NCI-H146 (cell line): ENCODE results near the gene ENAH.

ENCODE experiments used
- DNase-seq: peaks from one replicate; lab custom pipeline; 2025; lab: John Stamatoyannopoulos, UW

ENAH gene

GRCh38 chr1:225556694-225557093, 96.2 kb downstream of the ENAH start:
- no peak for DNase-seq

- no peak for DNase-seq
Measured at GRCh38 chr1:225555821-225556220, 97.1 kb downstream of the ENAH start.

GRCh38 chr1:225554216-225554812, 98.6 kb downstream of the ENAH start:
- peak; percentile 3 for DNase-seq

GRCh38 chr1:225549821-225550220, 103.1 kb downstream of the ENAH start:
- DNase-seq, result no peak

- no peak for DNase-seq
Measured at GRCh38 chr1:225548140-225548857, 104.6 kb downstream of the ENAH start.

GRCh38 chr1:225545649-225546048, 107.3 kb downstream of the ENAH start:
- DNase-seq, result no peak

- DNase-seq, result peak; percentile 64
Measured at GRCh38 chr1:225544924-225545323, 108.0 kb downstream of the ENAH start.

GRCh38 chr1:225544263-225544662, 108.7 kb downstream of the ENAH start:
- no peak for DNase-seq

GRCh38 chr1:225543350-225543749, 109.6 kb downstream of the ENAH start:
- no peak for DNase-seq

- DNase-seq, result no peak
Measured at GRCh38 chr1:225541383-225541782, 111.5 kb downstream of the ENAH start.

- DNase-seq, result no peak
Measured at GRCh38 chr1:225539575-225539974, 113.3 kb downstream of the ENAH start.

- no peak for DNase-seq
Measured at GRCh38 chr1:225539069-225539468, 113.9 kb downstream of the ENAH start.

- no peak for DNase-seq
Measured at GRCh38 chr1:225537554-225538251, 115.2 kb downstream of the ENAH start.

GRCh38 chr1:225535280-225535679, 117.6 kb downstream of the ENAH start:
- DNase-seq, result no peak

- no peak for DNase-seq
Measured at GRCh38 chr1:225534772-225535171, 118.2 kb downstream of the ENAH start.

GRCh38 chr1:225534135-225534534, 118.8 kb downstream of the ENAH start:
- peak; percentile 53 for DNase-seq

GRCh38 chr1:225533238-225533637, 119.7 kb downstream of the ENAH start:
- DNase-seq, result no peak

GRCh38 chr1:225532240-225532944, 120.5 kb downstream of the ENAH start:
- DNase-seq, result peak; percentile 55

- no peak for DNase-seq
Measured at GRCh38 chr1:225529726-225530125, 123.2 kb downstream of the ENAH start.

- no peak for DNase-seq
Measured at GRCh38 chr1:225527575-225527974, 125.3 kb downstream of the ENAH start.

GRCh38 chr1:225526878-225527277, 126.0 kb downstream of the ENAH start:
- no peak for DNase-seq

GRCh38 chr1:225525377-225525776, 127.5 kb downstream of the ENAH start:
- DNase-seq, result no peak

GRCh38 chr1:225524570-225524969, 128.4 kb downstream of the ENAH start:
- DNase-seq, result no peak
